Measurements from ENCODE around the gene ERGIC1.

ERGIC1 gene

DNA sequence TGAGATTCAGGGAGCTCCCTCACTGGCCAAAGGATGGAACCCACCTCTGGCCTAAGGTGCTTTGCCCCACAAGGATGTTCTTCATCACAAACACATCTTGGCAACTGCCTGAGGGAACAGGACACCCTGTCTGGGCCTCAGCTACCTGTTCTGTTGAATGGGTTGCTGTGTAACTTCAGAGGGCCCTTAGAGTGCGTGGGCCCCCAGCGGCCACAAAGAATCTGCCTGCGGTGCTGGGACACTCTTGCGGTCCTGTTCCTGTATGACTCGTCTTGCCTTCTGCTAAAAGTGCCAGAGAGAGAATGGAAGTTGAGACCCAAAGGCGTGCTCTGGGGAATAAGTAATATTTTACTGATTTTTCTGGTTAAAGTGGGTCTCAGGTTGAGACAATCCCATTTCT is 111.1 kb downstream of the ERGIC1 start:
- no peak overlapping the region for H3K27ac ChIP-seq (ENCODE audit: low read depth, low read length)

DNA sequence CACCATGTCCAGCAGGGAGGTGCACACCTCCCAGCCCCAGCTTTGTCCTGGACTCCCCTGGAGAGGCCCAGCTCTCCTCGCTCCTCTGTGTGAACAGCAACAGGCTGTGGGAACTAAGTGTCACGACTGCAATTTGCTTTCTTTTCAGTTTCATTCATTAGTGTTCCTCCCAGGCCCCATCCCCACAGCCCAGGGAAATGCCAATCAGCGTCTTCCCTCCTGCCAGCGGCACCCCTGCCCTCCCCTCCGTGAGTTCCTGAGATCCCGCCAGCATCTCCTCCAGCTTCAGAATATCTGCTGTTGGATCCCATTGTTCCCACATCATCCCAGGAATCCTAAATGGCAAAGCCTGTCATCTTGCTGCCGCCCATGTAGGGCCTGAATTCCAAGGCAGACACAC is 112.1 kb downstream of the ERGIC1 start:
- Histone ChIP-seq H3K27ac (ENCODE audit: low read depth, low read length) (no peak overlapping the region), H4K20me1 (ENCODE audit: low read depth, low read length) (no peaks in the 10 kb centered on the region), H2AFZ (ENCODE audit: low read depth, low read length, severe bottlenecking) (no peak overlapping the region), H3K79me2 (ENCODE audit: insufficient read depth, low read length) (no peaks in the 10 kb centered on the region), H3K9me2 (replicated peaks; ENCODE audit: insufficient read depth, low read length) (no peaks in the 10 kb centered on the region), H3K36me3 (ENCODE audit: low read length) (no peaks in the 10 kb centered on the region), H3K9me3 (ENCODE audit: insufficient read depth, low read length) (no peaks in the 10 kb centered on the region), H3K4me3 (ENCODE audit: insufficient read depth, low read length, poor library complexity, severe bottlenecking) (no peak overlapping the region), H3K27me3 (ENCODE audit: low read length) (no peaks in the 10 kb centered on the region), H3F3A (ENCODE audit: insufficient read depth) (no peaks in the 10 kb centered on the region), H3K4me2 (ENCODE audit: low read depth, low read length, poor library complexity, severe bottlenecking) (no peak overlapping the region), H3K9ac (ENCODE audit: low read length) (no peak overlapping the region)
- TF ChIP-seq EZH2phosphoT487 (conservative IDR thresholded peaks at IDR 0.05; ENCODE audit: low read length), result no peak
- TF ChIP-seq, protein P1, sequence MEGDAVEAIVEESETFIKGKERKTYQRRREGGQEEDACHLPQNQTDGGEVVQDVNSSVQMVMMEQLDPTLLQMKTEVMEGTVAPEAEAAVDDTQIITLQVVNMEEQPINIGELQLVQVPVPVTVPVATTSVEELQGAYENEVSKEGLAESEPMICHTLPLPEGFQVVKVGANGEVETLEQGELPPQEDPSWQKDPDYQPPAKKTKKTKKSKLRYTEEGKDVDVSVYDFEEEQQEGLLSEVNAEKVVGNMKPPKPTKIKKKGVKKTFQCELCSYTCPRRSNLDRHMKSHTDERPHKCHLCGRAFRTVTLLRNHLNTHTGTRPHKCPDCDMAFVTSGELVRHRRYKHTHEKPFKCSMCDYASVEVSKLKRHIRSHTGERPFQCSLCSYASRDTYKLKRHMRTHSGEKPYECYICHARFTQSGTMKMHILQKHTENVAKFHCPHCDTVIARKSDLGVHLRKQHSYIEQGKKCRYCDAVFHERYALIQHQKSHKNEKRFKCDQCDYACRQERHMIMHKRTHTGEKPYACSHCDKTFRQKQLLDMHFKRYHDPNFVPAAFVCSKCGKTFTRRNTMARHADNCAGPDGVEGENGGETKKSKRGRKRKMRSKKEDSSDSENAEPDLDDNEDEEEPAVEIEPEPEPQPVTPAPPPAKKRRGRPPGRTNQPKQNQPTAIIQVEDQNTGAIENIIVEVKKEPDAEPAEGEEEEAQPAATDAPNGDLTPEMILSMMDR (IDR thresholded peaks at IDR 0.05; ENCODE audit: insufficient read depth, low read length, poor library complexity, severe bottlenecking), result no peak

More for the DNA sequence above, 111.1 kb downstream of the ERGIC1 start:
- Histone ChIP-seq H3K9ac (ENCODE audit: low read length) (no peak overlapping the region), H3K4me3 (ENCODE audit: insufficient read depth, low read length, poor library complexity, severe bottlenecking) (no peak overlapping the region), H3K36me3 (ENCODE audit: low read length) (no peaks in the 10 kb centered on the region), H3F3A (ENCODE audit: insufficient read depth) (no peaks in the 10 kb centered on the region), H3K9me2 (replicated peaks; ENCODE audit: insufficient read depth, low read length) (no peaks in the 10 kb centered on the region), H2AFZ (ENCODE audit: low read depth, low read length, severe bottlenecking) (no peak overlapping the region), H3K4me2 (ENCODE audit: low read depth, low read length, poor library complexity, severe bottlenecking) (no peak overlapping the region), H3K79me2 (ENCODE audit: insufficient read depth, low read length) (no peaks in the 10 kb centered on the region), H4K20me1 (ENCODE audit: low read depth, low read length) (no peaks in the 10 kb centered on the region), H3K27me3 (ENCODE audit: low read length) (no peaks in the 10 kb centered on the region), H3K9me3 (ENCODE audit: insufficient read depth, low read length) (no peaks in the 10 kb centered on the region)
- TF ChIP-seq, protein P1 (IDR thresholded peaks at IDR 0.05; ENCODE audit: insufficient read depth, low read length, poor library complexity, severe bottlenecking), result no peak
- TF ChIP-seq EZH2phosphoT487 (conservative IDR thresholded peaks at IDR 0.05; ENCODE audit: low read length), result no peak

DNA sequence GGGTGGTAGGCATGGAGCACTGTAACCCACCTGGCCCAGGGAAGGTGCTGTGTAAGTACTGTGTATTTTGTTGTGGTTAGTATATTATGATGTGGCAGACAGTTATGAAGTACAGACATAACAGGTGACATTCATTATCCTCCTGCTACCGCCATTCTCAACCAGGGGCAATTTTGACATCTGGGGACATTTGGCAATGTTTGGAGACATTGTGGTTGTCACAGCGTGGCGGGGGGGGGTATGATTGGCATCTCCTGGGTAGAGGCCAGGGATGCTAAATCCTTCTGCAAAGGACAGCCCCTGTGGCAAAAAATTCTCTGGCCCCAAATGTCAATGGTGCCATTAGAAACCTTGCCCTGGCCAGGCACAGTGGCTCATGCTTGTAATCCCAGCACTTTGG is 115.4 kb downstream of the ERGIC1 start:
- Histone ChIP-seq H3K9me2 (replicated peaks; ENCODE audit: insufficient read depth, low read length) (no peaks in the 10 kb centered on the region), H3F3A (ENCODE audit: insufficient read depth) (no peaks in the 10 kb centered on the region), H3K79me2 (ENCODE audit: insufficient read depth, low read length) (no peaks in the 10 kb centered on the region), H2AFZ (ENCODE audit: low read depth, low read length, severe bottlenecking) (no peak overlapping the region), H3K36me3 (ENCODE audit: low read length) (no peaks in the 10 kb centered on the region), H3K27me3 (ENCODE audit: low read length) (no peaks in the 10 kb centered on the region), H3K9ac (ENCODE audit: low read length) (no peak overlapping the region), H3K4me3 (ENCODE audit: insufficient read depth, low read length, poor library complexity, severe bottlenecking) (no peak overlapping the region), H3K4me2 (ENCODE audit: low read depth, low read length, poor library complexity, severe bottlenecking) (no peak overlapping the region), H3K9me3 (ENCODE audit: insufficient read depth, low read length) (no peaks in the 10 kb centered on the region), H3K27ac (ENCODE audit: low read depth, low read length) (no peak overlapping the region), H4K20me1 (ENCODE audit: low read depth, low read length) (no peaks in the 10 kb centered on the region)
- TF ChIP-seq, protein P1 (IDR thresholded peaks at IDR 0.05; ENCODE audit: insufficient read depth, low read length, poor library complexity, severe bottlenecking), result no peak
- no peak for TF ChIP-seq EZH2phosphoT487 (conservative IDR thresholded peaks at IDR 0.05; ENCODE audit: low read length)
